ENCODE results near the gene SMAGP. TPM values are rescaled to one million over a fixed set of nuclear protein-coding genes. Genes with fewer than 3 reads are reported as not detected.
A peak's percentile ranks its signal among the peaks of the same experiment; 100 is the strongest.

The SMAGP gene
- total RNA-seq, 2 experiments from 2014 or later, result 2.5 to 3.0 TPM

DNA sequence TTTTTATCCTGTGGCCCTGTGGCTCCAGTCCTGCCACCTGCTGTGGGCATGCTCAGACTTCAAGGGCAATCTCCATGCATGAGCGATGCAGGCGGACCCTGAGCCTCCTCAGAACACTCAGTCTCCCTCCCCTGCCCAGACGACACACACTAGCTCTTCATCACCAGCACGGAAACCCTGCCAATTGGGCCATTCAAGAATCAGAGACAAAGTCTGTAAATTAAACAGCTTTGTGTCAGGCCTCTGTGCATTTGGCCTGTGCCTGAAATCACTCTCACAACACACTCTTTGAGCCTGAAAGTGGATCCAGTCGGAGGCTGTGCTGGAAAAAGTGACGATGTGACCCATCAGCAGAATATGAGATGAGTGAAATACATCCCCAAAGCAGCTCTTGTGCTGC lies 64.9 kb downstream of the SMAGP start:
- H3K27me3 Mint-ChIP-seq, result no peaks in the 10 kb centered on the region
- Histone ChIP-seq H3K4me3 (ENCODE audit: low read length) (no peak overlapping the region), H3K36me3 (ENCODE audit: insufficient read depth, low read length) (peaks cover 3% of the 10 kb centered on the region), H3K27ac (ENCODE audit: low read depth in 1 of 2, low read length in 2 of 2) (no peak overlapping the region), H3K27me3 (ENCODE audit: control insufficient read depth in 1 of 2, insufficient read depth in 2 of 2, low read length in 2 of 2) (no peaks in the 10 kb centered on the region), H3K4me1 (ENCODE audit: insufficient read depth, low read length) (peaks cover 14% of the 10 kb centered on the region), H3K9me3 (ENCODE audit: control insufficient read depth in 1 of 2, insufficient read depth in 1 of 2, low read length in 2 of 2) (no peaks in the 10 kb centered on the region)
- H3K36me3 Mint-ChIP-seq (ENCODE audit: low read depth), result peaks cover 27% of the 10 kb centered on the region
- TF ChIP-seq, protein P1, sequence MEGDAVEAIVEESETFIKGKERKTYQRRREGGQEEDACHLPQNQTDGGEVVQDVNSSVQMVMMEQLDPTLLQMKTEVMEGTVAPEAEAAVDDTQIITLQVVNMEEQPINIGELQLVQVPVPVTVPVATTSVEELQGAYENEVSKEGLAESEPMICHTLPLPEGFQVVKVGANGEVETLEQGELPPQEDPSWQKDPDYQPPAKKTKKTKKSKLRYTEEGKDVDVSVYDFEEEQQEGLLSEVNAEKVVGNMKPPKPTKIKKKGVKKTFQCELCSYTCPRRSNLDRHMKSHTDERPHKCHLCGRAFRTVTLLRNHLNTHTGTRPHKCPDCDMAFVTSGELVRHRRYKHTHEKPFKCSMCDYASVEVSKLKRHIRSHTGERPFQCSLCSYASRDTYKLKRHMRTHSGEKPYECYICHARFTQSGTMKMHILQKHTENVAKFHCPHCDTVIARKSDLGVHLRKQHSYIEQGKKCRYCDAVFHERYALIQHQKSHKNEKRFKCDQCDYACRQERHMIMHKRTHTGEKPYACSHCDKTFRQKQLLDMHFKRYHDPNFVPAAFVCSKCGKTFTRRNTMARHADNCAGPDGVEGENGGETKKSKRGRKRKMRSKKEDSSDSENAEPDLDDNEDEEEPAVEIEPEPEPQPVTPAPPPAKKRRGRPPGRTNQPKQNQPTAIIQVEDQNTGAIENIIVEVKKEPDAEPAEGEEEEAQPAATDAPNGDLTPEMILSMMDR (IDR thresholded peaks at IDR 0.05), result no peak
- no peaks in the 10 kb centered on the region for H3K9me3 Mint-ChIP-seq
- intact Hi-C loops (cut with DNase I, micrococcal nuclease), result no loop called here
- no peak overlapping the region for H3K27ac Mint-ChIP-seq
- DNase-seq, result no peak
- ChIA-PET CTCF (no interaction called here), POLR2A (interaction anchor here (2.8 kb wide), 1 partner anchor 13 kb away, joined by 20 read pairs; the partner anchor contains the start of gene POU6F1)
- H3K4me3 Mint-ChIP-seq, result no peak overlapping the region
- no peak for ATAC-seq (ENCODE audit: poor library complexity)
- H3K4me1 Mint-ChIP-seq (ENCODE audit: low read depth), result peaks cover 27% of the 10 kb centered on the region

DNA sequence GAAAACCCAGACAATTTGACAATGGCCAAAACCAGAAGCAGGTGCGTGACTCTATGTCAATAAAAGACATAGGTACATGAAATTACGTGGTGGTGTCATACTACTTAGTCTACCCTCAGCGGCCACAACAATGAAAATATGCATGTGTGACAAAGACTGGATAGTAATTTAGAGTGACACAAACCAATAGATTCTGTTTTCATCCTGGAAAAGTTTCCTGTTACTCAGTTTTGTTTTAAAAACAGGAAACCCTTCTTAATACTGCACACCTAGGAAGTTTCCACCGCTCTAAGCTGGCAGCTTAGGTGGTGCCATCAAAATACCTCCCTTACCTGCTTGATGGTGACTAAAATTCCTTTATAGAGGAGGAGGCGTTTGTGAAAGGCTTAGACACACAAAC lies 67.5 kb downstream of the SMAGP start:
- H3K36me3 Mint-ChIP-seq (ENCODE audit: low read depth), result peaks cover 14% of the 10 kb centered on the region
- POLR2A ChIA-PET, result interaction anchor here (2.8 kb wide), 1 partner anchor 15 kb away, joined by 20 read pairs; the partner anchor contains the start of gene POU6F1

DNA sequence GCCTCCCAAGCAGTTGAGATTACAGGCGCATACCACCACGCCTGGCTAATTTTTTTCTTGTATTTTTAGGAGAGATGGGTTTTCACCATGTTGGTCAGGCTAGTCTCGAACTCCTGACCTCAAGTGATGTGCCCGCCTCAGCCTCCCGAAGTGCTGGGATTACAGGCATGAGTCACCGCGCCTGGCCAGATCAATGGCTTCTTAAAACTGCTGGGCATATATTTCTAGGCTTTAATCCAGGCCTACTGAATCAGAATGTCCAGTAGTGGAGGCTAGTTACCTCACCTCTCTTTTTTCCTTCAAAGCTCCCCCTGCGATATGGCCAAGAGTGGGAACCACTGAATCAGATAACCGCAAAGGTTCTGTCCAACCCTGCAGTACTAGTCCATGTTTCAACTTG lies 69.4 kb downstream of the SMAGP start:
- TF ChIP-seq, protein P1 (IDR thresholded peaks at IDR 0.05), result no peak
- H3K36me3 Mint-ChIP-seq (ENCODE audit: low read depth), result peaks cover 15% of the 10 kb centered on the region
- intact Hi-C loops (cut with DNase I, micrococcal nuclease), result no loop called here
- Histone ChIP-seq H3K4me1 (ENCODE audit: insufficient read depth, low read length) (peaks cover 14% of the 10 kb centered on the region), H3K27me3 (ENCODE audit: control insufficient read depth in 1 of 2, insufficient read depth in 2 of 2, low read length in 2 of 2) (no peaks in the 10 kb centered on the region), H3K9me3 (ENCODE audit: control insufficient read depth in 1 of 2, insufficient read depth in 1 of 2, low read length in 2 of 2) (no peaks in the 10 kb centered on the region), H3K4me3 (ENCODE audit: low read length) (no peak overlapping the region), H3K36me3 (ENCODE audit: insufficient read depth, low read length) (peaks cover 10% of the 10 kb centered on the region), H3K27ac (ENCODE audit: low read depth in 1 of 2, low read length in 2 of 2) (no peak overlapping the region)
- no peaks in the 10 kb centered on the region for H3K27me3 Mint-ChIP-seq
- H3K4me1 Mint-ChIP-seq (ENCODE audit: low read depth), result peaks cover 23% of the 10 kb centered on the region
- peak overlapping the region; percentile 59 for H3K27ac Mint-ChIP-seq
- ChIA-PET CTCF (no interaction called here), POLR2A (no interaction called here)
- no peaks in the 10 kb centered on the region for H3K9me3 Mint-ChIP-seq
- DNase-seq (no peak), ATAC-seq (ENCODE audit: poor library complexity) (no peak)
- H3K4me3 Mint-ChIP-seq, result no peak overlapping the region

More for the DNA sequence above, 67.5 kb downstream of the SMAGP start:
- TF ChIP-seq, protein P1 (IDR thresholded peaks at IDR 0.05), result no peak
- Histone ChIP-seq H3K27ac (ENCODE audit: low read depth in 1 of 2, low read length in 2 of 2) (peak overlapping the region in 1 of 2 donors; percentile 46), H3K4me1 (ENCODE audit: insufficient read depth, low read length) (peaks cover 14% of the 10 kb centered on the region), H3K9me3 (ENCODE audit: control insufficient read depth in 1 of 2, insufficient read depth in 1 of 2, low read length in 2 of 2) (no peaks in the 10 kb centered on the region), H3K36me3 (ENCODE audit: insufficient read depth, low read length) (peaks cover 6% of the 10 kb centered on the region), H3K4me3 (ENCODE audit: low read length) (no peak overlapping the region), H3K27me3 (ENCODE audit: control insufficient read depth in 1 of 2, insufficient read depth in 2 of 2, low read length in 2 of 2) (no peaks in the 10 kb centered on the region)
- Mint-ChIP-seq H3K4me1 (ENCODE audit: low read depth) (peaks cover 23% of the 10 kb centered on the region), H3K27me3 (no peaks in the 10 kb centered on the region), H3K27ac (peak overlapping the region; percentile 81), H3K4me3 (peak overlapping the region; percentile 48), H3K9me3 (no peaks in the 10 kb centered on the region)
- intact Hi-C loops (cut with DNase I, micrococcal nuclease), result no loop called here
- CTCF ChIA-PET, result no interaction called here
- DNase-seq (peak in 4 of 14 experiments; percentile 24 to 46 (median 37)), ATAC-seq (ENCODE audit: poor library complexity) (peak; percentile 84)
